BJ (cell line): ENCODE measurements around the gene SLC23A2. TPM values are rescaled to one million over a fixed set of nuclear protein-coding genes. Genes with fewer than 3 reads are reported as not detected.
"Not testable (repeated sequence)": the region's sequence is repeated elsewhere in the genome, so short reads cannot be mapped to it uniquely, and the experiment has no call there.

Experiments used
- CTCF ChIA-PET: fragments of 350-600 bp; formaldehyde crosslinking; extraction: SDS; loops from one replicate; lab custom pipeline; 2021; ENCODE audit warnings: antibody characterized with exemption, inconsistent platforms; lab: Yijun Ruan, JAX
- POLR2A ChIA-PET: fragments of 300-600 bp; sonication (Branson Sonifier 250); formaldehyde crosslinking; extraction: SDS; loops from one replicate; lab custom pipeline; 2021; ENCODE audit warnings: antibody characterized with exemption; lab: Charles Lee
- DNase-seq: peaks from one replicate; pipeline ENCODE4 v3.0.0-alpha.2; 2011; ENCODE audit warnings: low read depth
- H3K27me3 ChIP-seq: 2 replicates; pipeline ENCODE4 v1.6.0; 2011; ENCODE audit warnings: low read length; ENCODE audit not compliant: control insufficient read depth, insufficient read depth
- H3K36me3 ChIP-seq: 2 replicates; pipeline ENCODE4 v1.5.1; 2011; ENCODE audit warnings: low read length; ENCODE audit not compliant: control insufficient read depth, insufficient read depth
- H3K4me3 ChIP-seq: 2 replicates; pipeline ENCODE4 v1.5.1; 2011; ENCODE audit warnings: low read depth, mild to moderate bottlenecking, control low read depth, low read length
- polyA plus RNA-seq: library from polyadenylated mRNA; depleted of rRNA; stranded (reverse); fragments of >200 nt; gene quantifications from 2 replicates; pipeline ENCODE4 v1.2.3, GENCODE V29; 2011
- TF ChIP-seq, protein P1 (sequence below): IDR thresholded peaks from 2 replicates; pipeline ENCODE4 v1.5.1; 2011; ENCODE audit warnings: low read depth, mild to moderate bottlenecking, control low read depth, inconsistent platforms, low read length, moderate library complexity; ENCODE audit not compliant: insufficient read depth

The SLC23A2 gene
- polyA plus RNA-seq, 1 experiment, result 11.2 TPM

DNA sequence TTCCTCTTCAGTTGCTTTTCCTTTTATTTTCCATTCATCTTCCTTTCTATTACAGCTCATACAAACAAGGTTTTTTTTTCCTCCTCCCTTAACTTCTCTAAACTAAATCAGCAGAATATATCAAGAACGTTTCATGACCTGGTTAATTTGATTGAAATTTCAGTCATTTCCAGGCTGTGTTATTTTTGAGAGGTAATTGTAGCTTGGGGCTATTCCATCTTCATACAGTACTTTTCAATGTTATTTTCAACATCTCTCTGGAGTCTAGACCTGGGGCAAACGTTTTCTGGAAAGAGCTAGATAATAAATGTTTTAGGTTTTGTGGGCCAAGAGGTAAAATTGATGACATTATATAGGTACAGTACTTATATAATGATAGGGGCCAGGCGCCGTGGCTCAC is 4.0 kb upstream of the SLC23A2 start:
- CTCF ChIA-PET, result interaction anchor here (1.3 kb wide), 1 partner anchor 96 kb away, joined by 3 read pairs; no protein-coding TSS in a partner anchor
- POLR2A ChIA-PET, result no interaction called here
- no peak for DNase-seq
- Histone ChIP-seq H3K27me3 (no peaks in the 10 kb centered on the region; the same call in 1 of the 2 replicates), H3K4me3 (no peak overlapping the region), H3K36me3 (no peaks in the 10 kb centered on the region)
- TF ChIP-seq, protein P1, sequence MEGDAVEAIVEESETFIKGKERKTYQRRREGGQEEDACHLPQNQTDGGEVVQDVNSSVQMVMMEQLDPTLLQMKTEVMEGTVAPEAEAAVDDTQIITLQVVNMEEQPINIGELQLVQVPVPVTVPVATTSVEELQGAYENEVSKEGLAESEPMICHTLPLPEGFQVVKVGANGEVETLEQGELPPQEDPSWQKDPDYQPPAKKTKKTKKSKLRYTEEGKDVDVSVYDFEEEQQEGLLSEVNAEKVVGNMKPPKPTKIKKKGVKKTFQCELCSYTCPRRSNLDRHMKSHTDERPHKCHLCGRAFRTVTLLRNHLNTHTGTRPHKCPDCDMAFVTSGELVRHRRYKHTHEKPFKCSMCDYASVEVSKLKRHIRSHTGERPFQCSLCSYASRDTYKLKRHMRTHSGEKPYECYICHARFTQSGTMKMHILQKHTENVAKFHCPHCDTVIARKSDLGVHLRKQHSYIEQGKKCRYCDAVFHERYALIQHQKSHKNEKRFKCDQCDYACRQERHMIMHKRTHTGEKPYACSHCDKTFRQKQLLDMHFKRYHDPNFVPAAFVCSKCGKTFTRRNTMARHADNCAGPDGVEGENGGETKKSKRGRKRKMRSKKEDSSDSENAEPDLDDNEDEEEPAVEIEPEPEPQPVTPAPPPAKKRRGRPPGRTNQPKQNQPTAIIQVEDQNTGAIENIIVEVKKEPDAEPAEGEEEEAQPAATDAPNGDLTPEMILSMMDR, result no peak

DNA sequence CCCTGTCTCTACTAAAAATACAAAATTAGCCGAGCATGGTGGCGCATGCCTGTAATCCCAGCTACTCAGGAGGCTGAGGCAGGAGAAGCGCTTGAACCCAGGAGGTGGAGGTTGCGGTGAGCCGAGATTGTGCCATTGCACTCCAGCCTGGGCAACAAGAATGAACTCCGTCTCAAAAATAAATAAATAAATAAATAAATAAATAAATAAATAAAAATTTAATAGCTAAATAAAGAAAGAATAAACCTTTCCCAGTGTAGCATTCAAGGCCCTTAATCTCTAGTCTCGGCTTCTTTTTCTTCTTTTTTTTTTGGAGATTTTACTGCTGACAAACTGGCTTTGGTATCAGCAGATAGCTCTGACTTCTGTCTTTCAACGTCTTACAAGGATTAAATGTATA is 3.5 kb upstream of the SLC23A2 start:
- H3K36me3 ChIP-seq, DNase-seq, H3K27me3 ChIP-seq, POLR2A ChIA-PET, H3K4me3 ChIP-seq: not testable (repeated sequence)
- CTCF ChIA-PET, result interaction anchor here (1.3 kb wide), 1 partner anchor 96 kb away, joined by 3 read pairs; no protein-coding TSS in a partner anchor

DNA sequence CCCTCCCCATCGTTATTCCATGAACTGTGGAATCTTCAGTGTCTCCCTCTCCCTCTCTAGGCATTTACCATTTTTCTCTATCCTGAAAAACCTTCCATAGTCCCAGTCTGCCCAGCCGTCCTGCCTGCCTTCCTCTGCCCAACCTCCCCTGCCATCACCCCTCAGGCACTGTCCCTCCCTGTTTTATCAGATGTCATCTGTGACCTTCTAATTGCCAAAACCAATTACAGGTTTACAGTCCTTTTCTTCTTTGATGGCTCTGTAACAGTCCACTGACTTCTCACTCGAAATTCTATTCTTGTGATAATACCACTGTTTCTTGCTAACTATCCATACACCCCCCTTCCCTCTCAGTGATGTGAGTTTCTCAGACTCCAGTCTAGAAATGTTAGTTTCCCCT is 2.3 kb upstream of the SLC23A2 start:
- no peak overlapping the region for H3K4me3 ChIP-seq
- ChIA-PET POLR2A (no interaction called here), CTCF (interaction anchor here (0.7 kb wide), 1 partner anchor 49 kb away, joined by 3 read pairs; no protein-coding TSS in a partner anchor)
- no peaks in the 10 kb centered on the region; the same call in 1 of the 2 replicates for H3K27me3 ChIP-seq
- H3K36me3 ChIP-seq, result no peaks in the 10 kb centered on the region
- DNase-seq, result no peak
- TF ChIP-seq, protein P1, result no peak

DNA sequence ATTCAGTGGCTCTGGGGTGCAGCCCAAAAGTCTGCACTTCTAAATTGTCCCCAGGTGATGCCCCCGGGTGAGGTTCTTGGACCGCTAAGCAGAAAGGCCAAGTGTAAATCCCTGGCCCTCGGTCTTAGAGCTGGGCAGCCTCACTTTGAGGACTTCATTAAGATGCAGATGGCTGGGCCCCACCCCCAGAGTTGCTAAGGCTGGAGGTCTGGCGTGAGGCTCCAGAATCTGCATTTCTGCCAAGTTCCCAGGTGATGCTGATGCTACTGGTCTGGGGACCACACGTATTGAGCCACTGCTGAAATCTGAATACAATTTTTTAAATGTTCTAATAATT is 735 bp upstream of the SLC23A2 start:
- H3K36me3 ChIP-seq, result no peaks in the 10 kb centered on the region
- ChIA-PET POLR2A (no interaction called here), CTCF (no interaction called here)
- no peaks in the 10 kb centered on the region; the same call in 1 of the 2 replicates for H3K27me3 ChIP-seq
- DNase-seq, result no peak
- TF ChIP-seq, protein P1, result no peak
- H3K4me3 ChIP-seq, result no peak overlapping the region

DNA sequence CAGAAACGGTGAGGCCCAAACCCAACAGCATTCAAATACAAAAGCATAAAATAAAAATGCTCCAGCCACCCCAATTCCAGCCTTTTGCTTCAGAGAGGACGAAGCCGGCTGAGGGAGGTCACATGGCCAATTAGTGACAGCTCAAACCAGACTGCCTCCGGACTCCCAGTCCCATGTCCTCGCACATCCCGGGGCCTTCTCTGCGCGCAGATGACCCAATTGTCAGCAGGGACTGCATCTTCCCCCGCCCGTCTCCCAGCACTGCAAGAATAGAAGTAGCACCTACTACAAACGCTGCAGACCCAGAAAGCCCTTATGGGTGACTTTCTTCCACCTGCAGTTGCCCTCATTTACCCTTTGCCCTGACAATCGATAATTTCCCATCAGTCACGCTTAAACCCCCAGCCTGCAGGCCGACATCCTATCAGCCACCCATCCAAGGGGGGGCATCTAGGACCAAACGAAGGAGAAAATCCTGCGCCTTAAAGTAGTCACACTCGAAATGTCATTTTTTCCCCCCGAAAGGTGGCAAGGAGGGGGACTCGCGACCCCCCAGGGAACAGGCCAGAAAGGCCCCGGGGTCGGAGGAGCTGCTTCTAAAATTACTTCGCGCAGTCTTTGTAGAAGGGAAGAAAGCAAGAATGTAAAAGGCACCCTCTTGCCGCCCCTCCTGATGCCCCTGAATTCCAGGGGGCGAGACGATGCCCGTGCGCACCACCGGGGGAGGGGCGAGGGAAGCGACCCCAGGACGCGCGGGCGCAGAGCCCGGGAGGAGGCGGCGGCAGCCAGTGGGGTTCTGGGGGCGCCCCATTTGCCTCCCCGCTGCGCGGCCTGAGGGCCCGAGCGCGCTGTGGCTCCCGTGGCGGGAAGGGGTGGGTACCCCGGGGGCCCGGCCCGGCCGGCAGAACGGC is 792 bp downstream of the SLC23A2 start:
- no peaks in the 10 kb centered on the region; the same call in 1 of the 2 replicates for H3K27me3 ChIP-seq
- TF ChIP-seq, protein P1, result no peak
- DNase-seq, result no peak
- peak overlapping the region; percentile 75 for H3K4me3 ChIP-seq
- CTCF ChIA-PET, result interaction anchor here (0.5 to 2.0 kb wide), 3 partner anchors 94 to 827 kb away, joined by 3 to 5 read pairs (median 4); no protein-coding TSS in a partner anchor
- no peaks in the 10 kb centered on the region for H3K36me3 ChIP-seq
- POLR2A ChIA-PET, result no interaction called here
